Measurements from ENCODE around the gene TUBB. TPM values are rescaled to one million over a fixed set of nuclear protein-coding genes. Genes with fewer than 3 reads are reported as not detected.

TUBB gene
- total RNA-seq, 2 donors from 2014 or later: 172 to 243 TPM

DNA sequence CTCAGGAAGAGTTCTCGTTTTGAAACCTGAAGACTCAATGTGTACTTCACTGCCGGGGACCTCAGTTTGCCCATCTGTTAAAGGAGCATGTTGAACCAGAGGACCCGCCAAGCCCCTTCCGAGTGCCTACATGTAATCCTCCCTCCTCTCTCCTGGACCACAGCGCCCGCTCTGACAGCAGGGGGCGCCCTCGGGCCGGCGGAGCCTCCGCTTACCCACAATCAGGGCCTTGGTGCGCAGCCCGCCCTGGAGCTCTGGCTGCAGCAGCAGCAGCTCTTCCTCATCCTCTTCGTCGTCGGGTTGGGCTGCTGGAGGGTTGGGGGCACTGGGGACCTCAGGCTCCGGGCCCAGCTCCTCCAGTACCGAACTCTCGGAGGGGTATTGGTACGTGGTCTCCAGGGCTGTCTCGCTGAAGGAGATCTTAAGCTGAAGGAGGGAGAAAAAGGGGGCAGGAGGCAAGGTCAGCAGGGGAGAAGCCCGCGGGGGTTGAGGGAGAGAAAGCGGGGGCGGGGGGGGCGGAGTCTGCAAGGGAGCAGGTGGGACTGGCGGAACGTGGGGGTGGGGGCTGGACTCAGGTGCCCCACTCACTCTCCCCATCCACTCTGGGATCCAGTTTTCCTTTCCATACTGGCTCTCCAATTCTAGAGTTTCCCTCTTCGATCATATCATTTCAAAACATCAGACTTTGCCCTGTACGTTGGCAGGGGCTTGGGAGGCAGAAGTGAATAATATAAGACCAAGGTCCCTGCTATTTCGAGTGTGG, 41.0 kb upstream of the TUBB start:
- Histone ChIP-seq H3K27ac (peak overlapping the region; percentile 46 to 100), H3K9me3 (no peaks in the 10 kb centered on the region), H3K27me3 (replicated peaks; ENCODE audit: insufficient read depth) (no peaks in the 10 kb centered on the region), H3K36me3 (peaks cover 41% of the 10 kb centered on the region), H3K4me1 (ENCODE audit: control insufficient read depth in 1 of 2, low read depth in 2 of 2) (peaks cover 26 to 43% of the 10 kb centered on the region in 2 donors), H3K4me3 (peak overlapping the region; percentile 99)
- ATAC-seq (ENCODE audit: insufficient number of reproducible peaks, low FRiP score, low read depth) (no peak), DNase-seq (ENCODE audit: low spot score) (no peak)
- TF ChIP-seq, protein P1, sequence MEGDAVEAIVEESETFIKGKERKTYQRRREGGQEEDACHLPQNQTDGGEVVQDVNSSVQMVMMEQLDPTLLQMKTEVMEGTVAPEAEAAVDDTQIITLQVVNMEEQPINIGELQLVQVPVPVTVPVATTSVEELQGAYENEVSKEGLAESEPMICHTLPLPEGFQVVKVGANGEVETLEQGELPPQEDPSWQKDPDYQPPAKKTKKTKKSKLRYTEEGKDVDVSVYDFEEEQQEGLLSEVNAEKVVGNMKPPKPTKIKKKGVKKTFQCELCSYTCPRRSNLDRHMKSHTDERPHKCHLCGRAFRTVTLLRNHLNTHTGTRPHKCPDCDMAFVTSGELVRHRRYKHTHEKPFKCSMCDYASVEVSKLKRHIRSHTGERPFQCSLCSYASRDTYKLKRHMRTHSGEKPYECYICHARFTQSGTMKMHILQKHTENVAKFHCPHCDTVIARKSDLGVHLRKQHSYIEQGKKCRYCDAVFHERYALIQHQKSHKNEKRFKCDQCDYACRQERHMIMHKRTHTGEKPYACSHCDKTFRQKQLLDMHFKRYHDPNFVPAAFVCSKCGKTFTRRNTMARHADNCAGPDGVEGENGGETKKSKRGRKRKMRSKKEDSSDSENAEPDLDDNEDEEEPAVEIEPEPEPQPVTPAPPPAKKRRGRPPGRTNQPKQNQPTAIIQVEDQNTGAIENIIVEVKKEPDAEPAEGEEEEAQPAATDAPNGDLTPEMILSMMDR (IDR thresholded peaks at IDR 0.05): peak; percentile 92

DNA sequence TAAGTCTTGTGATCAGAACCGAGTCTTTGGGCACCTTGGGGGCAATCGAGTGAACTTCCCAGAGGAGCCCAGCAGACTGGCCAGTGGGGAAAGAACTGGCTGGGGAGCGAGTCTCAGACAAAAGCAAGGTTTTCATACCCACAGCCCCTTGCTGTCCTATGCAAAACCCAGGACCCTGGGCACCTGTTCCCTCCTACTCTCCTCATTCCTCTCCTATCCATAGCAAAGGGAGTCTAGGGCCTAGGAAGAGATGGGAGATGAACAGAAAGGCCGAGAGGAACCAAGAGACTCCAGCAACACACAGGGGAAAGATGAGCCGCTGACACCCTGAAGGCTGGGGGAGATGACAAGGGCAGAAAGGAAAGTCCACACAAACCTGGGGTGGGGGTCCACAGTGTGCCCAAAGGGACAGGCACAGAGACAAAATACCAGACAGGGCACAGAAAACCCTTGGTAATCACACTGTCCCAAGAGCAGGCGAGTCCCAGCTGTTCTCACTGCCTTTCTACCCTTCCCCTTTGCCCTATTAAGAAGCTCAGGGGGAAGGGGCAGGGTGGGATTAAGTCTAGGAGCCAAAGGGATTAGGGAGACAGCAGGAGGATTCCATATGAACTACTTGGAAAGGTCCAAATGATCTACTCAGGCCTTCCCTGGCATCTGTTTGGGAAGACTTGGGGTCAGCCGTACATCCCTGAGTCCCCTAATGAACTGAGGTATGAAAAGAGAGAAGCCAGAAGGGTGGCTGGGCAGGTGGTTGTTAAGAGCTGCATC, 40.2 kb upstream of the TUBB start:
- Histone ChIP-seq H3K9me3 (no peaks in the 10 kb centered on the region), H3K27ac (peak overlapping the region; percentile 46 to 100), H3K4me1 (ENCODE audit: control insufficient read depth in 1 of 2, low read depth in 2 of 2) (peaks cover 26 to 45% of the 10 kb centered on the region in 2 donors), H3K36me3 (peaks cover 41% of the 10 kb centered on the region), H3K27me3 (replicated peaks; ENCODE audit: insufficient read depth) (no peaks in the 10 kb centered on the region), H3K4me3 (peak overlapping the region; percentile 99)
- no peak for ATAC-seq (ENCODE audit: insufficient number of reproducible peaks, low FRiP score, low read depth)
- DNase-seq (ENCODE audit: low spot score): no peak
- TF ChIP-seq, protein P1 (IDR thresholded peaks at IDR 0.05): no peak

- ATAC-seq (ENCODE audit: insufficient number of reproducible peaks, low FRiP score, low read depth) (no peak), DNase-seq (ENCODE audit: low spot score) (no peak)
- Histone ChIP-seq H3K4me1 (ENCODE audit: control insufficient read depth in 1 of 2, low read depth in 2 of 2) (peaks cover 26 to 50% of the 10 kb centered on the region in 2 donors), H3K36me3 (peaks cover 31% of the 10 kb centered on the region), H3K4me3 (peak overlapping the region; percentile 99), H3K27me3 (replicated peaks; ENCODE audit: insufficient read depth) (no peaks in the 10 kb centered on the region), H3K9me3 (no peaks in the 10 kb centered on the region), H3K27ac (peak overlapping the region; percentile 100)
- TF ChIP-seq, protein P1 (IDR thresholded peaks at IDR 0.05): no peak
Observed at GRCh38 chr6:30681766-30682142, 38.4 kb upstream of the TUBB start.

- no peaks in the 10 kb centered on the region for H3K9me3 ChIP-seq
- no peaks in the 10 kb centered on the region for H3K27me3 ChIP-seq (replicated peaks; ENCODE audit: insufficient read depth)
- H3K4me1 ChIP-seq (ENCODE audit: control insufficient read depth in 1 of 2, low read depth in 2 of 2): peaks cover 26 to 50% of the 10 kb centered on the region in 2 donors
- peak; percentile 50 for ATAC-seq (ENCODE audit: insufficient number of reproducible peaks, low FRiP score, low read depth)
- DNase-seq (ENCODE audit: low spot score): peak; percentile 72
- TF ChIP-seq, protein P1 (IDR thresholded peaks at IDR 0.05): no peak
- H3K36me3 ChIP-seq: peaks cover 24% of the 10 kb centered on the region
- H3K4me3 ChIP-seq: peak overlapping the region; percentile 99
- H3K27ac ChIP-seq: peak overlapping the region; percentile 100
Observed at GRCh38 chr6:30682143-30683117, 37.7 kb upstream of the TUBB start.
